Esophagus squamous epithelium (tissue), 5 donors: Measurements from ENCODE around the gene ASB7. TPM values are rescaled to one million over a fixed set of nuclear protein-coding genes. Genes with fewer than 3 reads are reported as not detected.
"Not testable (repeated sequence)": the region's sequence is repeated elsewhere in the genome, so short reads cannot be mapped to it uniquely, and the experiment has no call there.

Source experiments
- DNase-seq: peaks from one replicate; lab custom pipeline; 2025; lab: John Stamatoyannopoulos, UW
- H3K27ac ChIP-seq, 4 donors: fragments of 200-600 bp; sonication (generic); one replicate each; pipeline ENCODE4 v1.5.1; 2016 to 2019; ENCODE audit warnings: mild to moderate bottlenecking in 1 of 4
- H3K27me3 ChIP-seq, 4 donors: fragments of 200-600 bp; sonication (generic); 1 replicate in 3 of 4; 2 replicates in 1 of 4; pipeline versions ENCODE4 v1.5.1 to v1.6.0; 2017 to 2021; ENCODE audit warnings: antibody characterized with exemption in 1 of 4
- H3K36me3 ChIP-seq, 3 donors: fragments of 200-600 bp; sonication (generic); one replicate each; pipeline ENCODE4 v1.5.1; 2016 to 2019
- H3K4me1 ChIP-seq, 3 donors: fragments of 200-600 bp; sonication (generic); one replicate each; pipeline ENCODE4 v1.5.1; 2017 to 2019
- H3K4me3 ChIP-seq, 4 donors: fragments of 200-600 bp; sonication (generic); 1 replicate in 3 of 4; 2 replicates in 1 of 4; pipeline ENCODE4 v1.5.1; 2016 to 2019; ENCODE audit warnings: mild to moderate bottlenecking in 2 of 4, moderate library complexity in 1 of 4
- H3K9me3 ChIP-seq, 3 donors: fragments of 200-600 bp; sonication (generic); one replicate each; pipeline ENCODE4 v1.5.1; 2016 to 2019
- POLR2A ChIP-seq, 4 donors: fragments of 450-650 bp; IDR thresholded peaks; one replicate each; pipeline ENCODE4 v1.6.1; 2017; ENCODE audit warnings: antibody characterized with exemption in 4 of 4, mild to moderate bottlenecking in 4 of 4, moderate library complexity in 3 of 4
- WGBS, 2 donors: methylation state at CpG; one replicate each; pipeline ENCODE4 v1.1.5; 2018; 5-methylcytosine and 5-hydroxymethylcytosine counted together
- intact Hi-C: fragments of 100-400 bp; cut with DNase I; formaldehyde crosslinking; loops from one replicate; pipeline ENCODE4 v1.15.0; 2022
- total RNA-seq, 4 donors: library from RNA; depleted of rRNA; stranded (reverse); fragments of >200 nt; gene quantifications; one replicate each; pipeline ENCODE4 v1.1.0, GENCODE V29; 2016
- TF ChIP-seq, protein P1 (sequence below), 6 experiments: fragments of 450-650 bp in 4 of 6; fragments of 200-600 bp in 2 of 6; sonication (generic) in 2 of 6; IDR thresholded peaks; one replicate each; pipeline ENCODE4 v1.5.1; 2016 to 2019; ENCODE audit warnings: antibody characterized with exemption in 6 of 6, mild to moderate bottlenecking in 4 of 6, moderate library complexity in 4 of 6
- donor health status: DM: yes; HTN: yes; CAD: no.

Gene ASB7
- total RNA-seq, 4 donors from 2014 or later, result 9.7 to 12.3 (median 12.0) TPM

DNA sequence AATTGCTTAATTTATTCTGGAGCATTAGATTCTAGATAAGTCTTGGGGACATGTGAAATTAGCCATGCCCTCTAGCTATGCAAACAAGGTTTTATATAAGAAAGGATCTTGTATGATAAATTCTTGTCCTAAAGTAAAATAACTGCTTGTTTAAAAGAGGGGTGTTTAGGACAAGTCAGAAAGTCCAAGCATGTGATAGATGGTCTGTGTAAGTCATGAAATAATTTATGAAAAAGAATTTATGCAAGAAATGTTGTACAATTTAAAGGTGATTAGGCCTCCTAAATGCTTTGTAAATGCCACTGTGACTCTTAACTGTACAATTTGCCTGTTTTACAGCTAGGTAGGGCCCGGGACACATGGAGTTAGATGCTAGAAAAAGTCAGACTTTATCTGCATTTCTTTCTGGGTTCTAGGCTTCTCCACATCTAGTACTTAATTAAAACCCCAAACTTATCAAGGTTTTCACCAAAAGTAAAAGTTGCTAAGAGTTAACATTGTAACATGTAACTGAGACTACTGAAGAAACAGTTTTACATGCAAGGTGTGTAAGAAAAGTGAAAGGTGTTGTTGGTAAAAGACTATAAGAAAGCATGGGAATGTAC is 13.6 kb upstream of the ASB7 start:
- 81 to 100% methylated on average over 1 of the region's 1 CpG for WGBS, 2 donors
- no peak for DNase-seq
- Histone ChIP-seq H3K27ac (no peak overlapping the region), H3K27me3 (no peaks in the 10 kb centered on the region), H3K36me3 (no peaks in the 10 kb centered on the region), H3K9me3 (peaks cover 0 to 12% (median 8%) of the 10 kb centered on the region in 3 donors), H3K4me3 (no peak overlapping the region), H3K4me1 (no peaks in the 10 kb centered on the region)
- intact Hi-C loops, result no loop called here
- TF ChIP-seq, protein P1, sequence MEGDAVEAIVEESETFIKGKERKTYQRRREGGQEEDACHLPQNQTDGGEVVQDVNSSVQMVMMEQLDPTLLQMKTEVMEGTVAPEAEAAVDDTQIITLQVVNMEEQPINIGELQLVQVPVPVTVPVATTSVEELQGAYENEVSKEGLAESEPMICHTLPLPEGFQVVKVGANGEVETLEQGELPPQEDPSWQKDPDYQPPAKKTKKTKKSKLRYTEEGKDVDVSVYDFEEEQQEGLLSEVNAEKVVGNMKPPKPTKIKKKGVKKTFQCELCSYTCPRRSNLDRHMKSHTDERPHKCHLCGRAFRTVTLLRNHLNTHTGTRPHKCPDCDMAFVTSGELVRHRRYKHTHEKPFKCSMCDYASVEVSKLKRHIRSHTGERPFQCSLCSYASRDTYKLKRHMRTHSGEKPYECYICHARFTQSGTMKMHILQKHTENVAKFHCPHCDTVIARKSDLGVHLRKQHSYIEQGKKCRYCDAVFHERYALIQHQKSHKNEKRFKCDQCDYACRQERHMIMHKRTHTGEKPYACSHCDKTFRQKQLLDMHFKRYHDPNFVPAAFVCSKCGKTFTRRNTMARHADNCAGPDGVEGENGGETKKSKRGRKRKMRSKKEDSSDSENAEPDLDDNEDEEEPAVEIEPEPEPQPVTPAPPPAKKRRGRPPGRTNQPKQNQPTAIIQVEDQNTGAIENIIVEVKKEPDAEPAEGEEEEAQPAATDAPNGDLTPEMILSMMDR (IDR thresholded peaks at IDR 0.05), result no peak
- no peak for TF ChIP-seq POLR2A (IDR thresholded peaks at IDR 0.05)

DNA sequence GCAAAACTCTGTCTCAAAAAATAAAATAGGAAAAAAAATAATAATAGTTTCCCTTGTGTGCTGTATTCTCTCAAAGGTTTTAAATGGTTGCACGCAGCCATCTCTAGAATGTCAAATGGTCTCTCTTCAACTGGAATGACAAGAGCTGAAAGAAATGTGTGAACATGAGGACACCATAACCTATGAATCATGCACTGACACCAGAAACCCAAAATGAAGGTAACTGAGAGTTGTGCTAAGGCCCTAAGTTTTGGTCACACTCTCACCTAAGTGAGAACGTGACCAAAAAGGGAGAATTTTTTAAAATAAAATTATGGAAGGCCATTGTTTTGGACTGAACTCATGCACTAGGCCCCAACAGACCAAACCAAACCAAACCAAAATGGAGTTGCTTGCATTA is 11.2 kb upstream of the ASB7 start:
- H3K27ac ChIP-seq, H3K36me3 ChIP-seq, H3K4me3 ChIP-seq, intact Hi-C loops, H3K27me3 ChIP-seq, DNase-seq: not testable (repeated sequence)
- Histone ChIP-seq H3K9me3 (peaks cover 0 to 12% (median 8%) of the 10 kb centered on the region in 3 donors), H3K4me1 (peaks cover 0 to 19% (median 11%) of the 10 kb centered on the region in 3 donors)
- 94% methylated on average over 2 of the region's 2 CpGs for WGBS, 2 donors

DNA sequence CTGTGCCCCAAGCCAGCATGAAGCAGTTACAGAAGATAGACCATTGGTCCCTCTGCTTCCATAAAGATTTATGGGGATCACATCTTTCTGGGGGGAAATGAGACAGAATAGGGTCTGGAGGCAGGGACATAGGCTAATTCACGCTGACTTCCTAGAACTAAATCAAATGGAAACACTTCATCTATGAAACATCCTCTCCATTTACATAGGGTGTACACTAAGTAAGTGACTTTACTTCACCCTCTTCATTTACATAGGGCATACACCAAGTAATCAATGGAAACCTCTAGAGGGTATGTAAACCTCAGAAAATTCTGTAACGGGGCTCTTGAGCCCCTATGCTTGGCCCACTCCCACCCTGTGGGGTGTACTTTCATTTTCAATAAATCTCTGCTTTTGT is 10.6 kb upstream of the ASB7 start:
- DNase-seq, result no peak
- peaks cover 0 to 12% (median 8%) of the 10 kb centered on the region in 3 donors for H3K9me3 ChIP-seq
- WGBS, 2 donors, result 43 to 74% methylated on average over 2 of the region's 2 CpGs
- peaks cover 0 to 26% (median 18%) of the 10 kb centered on the region in 3 donors for H3K4me1 ChIP-seq
- TF ChIP-seq POLR2A (IDR thresholded peaks at IDR 0.05), result no peak
- TF ChIP-seq, protein P1 (IDR thresholded peaks at IDR 0.05), result no peak
- intact Hi-C loops, result no loop called here
- H3K27ac ChIP-seq, result no peak overlapping the region
- H3K4me3 ChIP-seq, result no peak overlapping the region
- no peaks in the 10 kb centered on the region for H3K36me3 ChIP-seq
- no peaks in the 10 kb centered on the region for H3K27me3 ChIP-seq

DNA sequence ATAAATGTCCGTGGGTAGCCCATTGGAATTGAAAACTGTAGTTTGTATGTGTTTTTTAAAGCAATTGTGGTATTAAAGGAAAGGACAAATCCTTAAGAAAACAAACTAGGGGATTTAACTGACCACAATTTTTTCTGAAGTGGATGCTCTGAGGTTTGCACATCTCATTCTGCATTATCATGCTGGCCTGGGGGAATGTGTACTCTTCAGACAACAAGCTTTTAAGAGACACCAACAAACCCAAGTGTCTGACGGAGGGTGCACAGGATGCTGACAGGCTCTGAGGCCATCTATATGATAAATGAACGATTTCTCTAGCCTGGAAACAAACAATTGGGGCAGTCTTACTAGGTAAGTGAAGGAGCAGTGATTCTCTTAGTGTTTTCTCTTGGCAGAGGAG is 9.5 kb upstream of the ASB7 start:
- DNase-seq, result no peak
- Histone ChIP-seq H3K27me3 (no peaks in the 10 kb centered on the region), H3K36me3 (no peaks in the 10 kb centered on the region), H3K27ac (no peak overlapping the region), H3K4me3 (no peak overlapping the region), H3K9me3 (peaks cover 0 to 12% (median 8%) of the 10 kb centered on the region in 3 donors), H3K4me1 (peaks cover 0 to 36% (median 27%) of the 10 kb centered on the region in 3 donors)
- intact Hi-C loops, result no loop called here
- TF ChIP-seq, protein P1 (IDR thresholded peaks at IDR 0.05), result no peak
- TF ChIP-seq POLR2A (IDR thresholded peaks at IDR 0.05), result no peak
- WGBS, 2 donors, result 79 to 82% methylated on average over 3 of the region's 3 CpGs

DNA sequence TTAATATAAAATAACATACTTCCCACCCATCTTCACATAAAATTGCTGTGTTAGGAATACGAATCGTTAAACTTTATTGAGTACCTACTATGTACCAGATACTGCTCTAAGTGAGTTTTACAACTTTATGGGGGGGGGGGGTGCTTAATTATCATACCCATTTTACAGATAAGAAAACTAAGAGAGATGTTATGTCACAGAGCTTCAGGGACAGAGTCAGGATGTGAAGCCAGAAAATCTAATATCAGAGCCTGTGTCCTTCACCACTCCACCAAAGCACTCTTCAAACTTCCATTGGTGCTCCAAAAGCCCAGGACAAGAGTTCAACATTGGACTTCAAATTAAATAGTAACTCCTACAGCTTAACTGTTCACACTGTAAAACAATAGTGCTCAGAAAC is 9.0 kb upstream of the ASB7 start:
- DNase-seq, result no peak
- H3K36me3 ChIP-seq, result no peaks in the 10 kb centered on the region
- WGBS, 2 donors, result 92 to 97% methylated on average over 2 of the region's 2 CpGs
- no peak overlapping the region for H3K27ac ChIP-seq
- H3K9me3 ChIP-seq, result peaks cover 0 to 12% (median 4%) of the 10 kb centered on the region in 3 donors
- H3K27me3 ChIP-seq, result no peaks in the 10 kb centered on the region
- intact Hi-C loops, result no loop called here
- TF ChIP-seq POLR2A (IDR thresholded peaks at IDR 0.05), result no peak
- no peak overlapping the region for H3K4me3 ChIP-seq
- peaks cover 0 to 42% (median 29%) of the 10 kb centered on the region in 3 donors for H3K4me1 ChIP-seq

DNA sequence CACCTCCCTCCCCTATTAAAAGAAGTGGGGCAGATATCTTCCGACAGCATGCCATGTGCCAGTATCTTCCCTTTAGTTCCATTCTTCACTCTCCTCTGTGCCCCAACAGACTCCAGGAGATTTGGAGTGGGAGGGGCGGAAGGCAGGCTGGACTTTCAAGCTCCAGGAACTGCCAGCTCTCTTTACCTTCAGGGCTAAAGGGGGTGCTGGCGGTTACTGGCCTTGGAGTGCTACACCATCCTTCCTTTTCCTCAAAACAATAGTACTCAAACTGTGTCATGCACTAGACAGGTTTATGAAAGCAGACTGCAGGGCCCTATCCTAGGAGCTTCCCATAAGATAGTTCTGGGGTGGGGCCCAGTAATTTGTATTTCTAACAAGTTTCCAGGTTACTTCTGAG is 6.4 kb upstream of the ASB7 start:
- TF ChIP-seq, protein P1 (IDR thresholded peaks at IDR 0.05), result no peak
- TF ChIP-seq POLR2A (IDR thresholded peaks at IDR 0.05), result no peak
- DNase-seq, result no peak
- WGBS, 2 donors, result 46 to 69% methylated on average over 3 of the region's 3 CpGs
- H3K27me3 ChIP-seq, result no peaks in the 10 kb centered on the region
- H3K27ac ChIP-seq, result peak overlapping the region; percentile 72 to 83 (median 76)
- H3K9me3 ChIP-seq, result no peaks in the 10 kb centered on the region
- intact Hi-C loops, result no loop called here
- H3K4me3 ChIP-seq, result peak overlapping the region in 2 of 4 donors; percentile 22 to 46
- no peaks in the 10 kb centered on the region for H3K36me3 ChIP-seq
- peaks cover 4 to 63% (median 42%) of the 10 kb centered on the region in 3 donors for H3K4me1 ChIP-seq
